ENCODE measurements around the gene F2RL3.
A peak's percentile ranks its signal among the peaks of the same experiment; 100 is the strongest.

Gene F2RL3

GRCh38 chr19:16895467-16896145, 6.8 kb downstream of the F2RL3 start:
- DNase-seq (ENCODE audit: low read depth): peak; percentile 36

GRCh38 chr19:16896146-16897028, 7.6 kb downstream of the F2RL3 start:
- DNase-seq (ENCODE audit: low read depth): no peak

- DNase-seq (ENCODE audit: low read depth): peak; percentile 98
Measured at GRCh38 chr19:16897029-16897855, 8.4 kb downstream of the F2RL3 start.

GRCh38 chr19:16897856-16898161, 9.0 kb downstream of the F2RL3 start:
- DNase-seq (ENCODE audit: low read depth): peak; percentile 52

- no peak for DNase-seq (ENCODE audit: low read depth)
Measured at GRCh38 chr19:16898361-16899015, 9.7 kb downstream of the F2RL3 start.

- DNase-seq (ENCODE audit: low read depth): peak; percentile 19
Measured at GRCh38 chr19:16899566-16900075, 10.8 kb downstream of the F2RL3 start.

GRCh38 chr19:16901491-16902175, 12.8 kb downstream of the F2RL3 start:
- no peak for DNase-seq (ENCODE audit: low read depth)

- no peak for DNase-seq (ENCODE audit: low read depth)
Measured at GRCh38 chr19:16902545-16902944, 13.7 kb downstream of the F2RL3 start.

- no peak for DNase-seq (ENCODE audit: low read depth)
Measured at GRCh38 chr19:16903347-16903746, 14.5 kb downstream of the F2RL3 start.

GRCh38 chr19:16904599-16904998, 15.8 kb downstream of the F2RL3 start:
- DNase-seq (ENCODE audit: low read depth): no peak

GRCh38 chr19:16908759-16909158, 20.0 kb downstream of the F2RL3 start:
- no peak for DNase-seq (ENCODE audit: low read depth)

- DNase-seq (ENCODE audit: low read depth): no peak
Measured at GRCh38 chr19:16911046-16911445, 22.2 kb downstream of the F2RL3 start.

- DNase-seq (ENCODE audit: low read depth): no peak
Measured at GRCh38 chr19:16912780-16913179, 24.0 kb downstream of the F2RL3 start.

- DNase-seq (ENCODE audit: low read depth): no peak
Measured at GRCh38 chr19:16914421-16914820, 25.6 kb downstream of the F2RL3 start.

- no peak for DNase-seq (ENCODE audit: low read depth)
Measured at GRCh38 chr19:16915135-16915534, 26.3 kb downstream of the F2RL3 start.

- no peak for DNase-seq (ENCODE audit: low read depth)
Measured at GRCh38 chr19:16915734-16916133, 26.9 kb downstream of the F2RL3 start.

- DNase-seq (ENCODE audit: low read depth): no peak
Measured at GRCh38 chr19:16917401-16917800, 28.6 kb downstream of the F2RL3 start.

GRCh38 chr19:16919496-16919895, 30.7 kb downstream of the F2RL3 start:
- DNase-seq (ENCODE audit: low read depth): no peak

GRCh38 chr19:16920816-16921529, 32.2 kb downstream of the F2RL3 start:
- DNase-seq (ENCODE audit: low read depth): peak; percentile 18

GRCh38 chr19:16921766-16922591, 33.2 kb downstream of the F2RL3 start:
- no peak for DNase-seq (ENCODE audit: low read depth)

Measured in fibroblast of gingiva (primary cell).